GM21447 (cell line): Measurements from ENCODE around the gene MORN5.

Source experiments
- ATAC-seq: cut with Tn5 transposase; IDR thresholded peaks from one replicate; pipeline ENCODE4 v1.9.1; 2021; ENCODE audit not compliant: unreplicated experiment

Gene MORN5

DNA sequence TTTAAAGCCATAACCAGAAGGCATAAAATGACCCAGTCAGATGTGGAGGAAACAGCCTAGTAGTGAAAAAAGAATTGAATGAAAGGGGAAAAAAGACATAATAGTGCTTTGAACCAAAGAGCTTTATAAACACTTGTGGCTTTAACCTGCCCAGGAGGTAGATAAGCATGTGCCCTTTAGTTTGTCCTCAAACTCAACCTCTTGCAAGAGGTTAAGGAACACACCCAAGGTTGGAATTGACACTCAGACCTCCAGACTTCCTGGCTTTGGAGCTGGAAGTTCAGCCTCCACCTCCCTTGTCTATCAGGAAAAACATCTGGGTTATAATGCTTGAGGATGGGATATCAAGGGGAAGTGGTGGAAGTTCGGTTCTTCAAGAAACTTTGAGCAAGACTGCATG, 16.4 kb upstream of the MORN5 start:
- ATAC-seq = no peak

DNA sequence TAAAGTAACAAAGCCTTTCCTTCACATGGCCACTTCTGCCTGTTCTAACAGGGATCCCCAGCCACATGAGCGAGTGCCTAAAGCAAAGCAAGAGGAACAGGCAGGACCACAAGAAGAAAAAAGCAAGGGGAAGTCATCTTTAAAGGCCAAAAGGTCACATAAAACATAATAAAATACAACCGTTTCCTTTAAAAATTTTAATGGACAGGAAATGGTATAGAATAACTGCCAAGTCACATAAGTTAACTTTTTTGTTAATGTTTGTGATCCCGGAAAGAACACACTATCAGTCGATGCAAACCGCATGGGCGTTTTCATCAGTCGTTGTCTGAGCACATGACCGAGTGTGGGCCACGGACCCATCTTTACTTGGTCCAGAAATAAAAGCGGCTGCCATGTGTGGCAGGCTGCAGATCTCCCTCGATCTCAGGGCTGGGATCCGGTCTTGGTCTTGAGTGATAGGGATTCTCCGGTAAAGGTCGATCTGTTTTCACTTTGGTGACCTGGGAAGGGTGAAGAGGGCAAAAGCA, 15.8 kb upstream of the MORN5 start:
- no peak for ATAC-seq

DNA sequence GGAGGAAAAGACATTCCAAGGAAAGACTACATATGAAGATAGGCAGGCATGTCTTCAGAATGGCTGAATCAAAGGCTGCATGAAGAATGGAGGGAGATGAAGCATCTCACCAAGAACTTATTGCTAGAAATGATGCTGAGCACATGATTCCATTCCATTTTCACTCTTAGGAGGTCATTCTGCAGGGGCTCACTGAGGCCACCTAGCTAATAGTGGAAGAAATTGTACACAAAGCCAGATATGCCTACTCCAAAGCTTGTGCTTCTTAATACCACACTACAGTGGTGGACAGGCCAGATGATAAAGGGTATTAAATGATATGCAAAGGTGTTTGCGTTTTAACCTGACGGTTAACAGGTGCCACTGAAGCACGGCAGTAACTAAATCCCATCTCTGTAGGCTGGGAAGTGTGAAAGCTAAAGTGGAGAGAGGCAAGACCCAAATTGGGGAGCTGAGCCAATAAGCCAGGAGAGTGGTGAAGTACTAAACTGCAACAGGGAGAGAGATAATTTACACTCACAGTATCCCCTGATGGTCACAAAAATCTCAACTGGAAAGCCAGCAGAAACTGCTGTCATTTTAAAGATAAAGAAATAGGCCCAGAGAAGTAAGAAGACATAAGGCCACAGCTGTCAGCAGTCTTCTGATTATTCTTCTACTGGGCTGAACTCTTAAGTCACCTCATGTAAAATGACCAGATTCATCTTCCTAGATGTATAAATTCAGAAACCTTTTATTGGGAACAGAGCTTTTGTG, 14.7 kb upstream of the MORN5 start:
- ATAC-seq = no peak

DNA sequence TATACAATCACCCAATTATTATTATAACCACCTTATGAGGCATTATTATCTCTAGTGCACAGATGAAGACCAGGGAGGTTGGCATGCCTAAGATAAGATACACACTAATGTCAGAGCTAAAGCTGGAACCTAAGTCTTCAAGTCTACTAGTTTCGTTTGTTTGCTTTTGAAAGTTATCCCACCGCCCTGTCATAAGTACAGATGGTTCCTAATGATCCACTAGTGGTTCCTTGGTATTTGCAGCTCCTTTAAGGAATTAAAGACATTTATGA, 14.2 kb upstream of the MORN5 start:
- ATAC-seq = no peak

DNA sequence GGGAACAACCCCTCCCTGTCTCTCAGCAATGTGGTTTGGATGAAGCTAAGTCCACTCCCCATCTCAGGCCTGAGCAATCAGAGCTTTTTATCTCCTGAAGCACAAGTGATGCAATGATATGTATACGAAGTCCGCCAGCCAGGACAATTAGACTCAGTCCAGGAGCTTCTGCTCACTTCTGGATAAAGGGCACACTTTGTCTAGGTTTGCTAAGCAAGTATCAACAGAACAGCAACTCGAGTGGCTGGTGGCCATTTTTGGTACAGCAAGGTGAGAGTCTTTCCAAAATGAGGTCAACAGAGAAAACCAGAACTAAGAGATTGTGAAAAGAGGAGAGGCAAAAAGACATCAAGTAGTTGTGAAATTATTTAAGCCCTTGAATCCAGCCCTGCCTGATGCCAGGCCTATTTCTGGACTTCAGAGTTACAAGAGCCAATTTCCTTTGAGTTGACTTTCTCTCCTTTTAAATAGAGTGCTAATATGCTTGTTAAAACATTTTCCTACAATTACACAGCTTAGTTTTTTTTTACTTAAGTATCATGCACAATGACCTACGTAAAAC, 8.4 kb upstream of the MORN5 start:
- no peak for ATAC-seq

DNA sequence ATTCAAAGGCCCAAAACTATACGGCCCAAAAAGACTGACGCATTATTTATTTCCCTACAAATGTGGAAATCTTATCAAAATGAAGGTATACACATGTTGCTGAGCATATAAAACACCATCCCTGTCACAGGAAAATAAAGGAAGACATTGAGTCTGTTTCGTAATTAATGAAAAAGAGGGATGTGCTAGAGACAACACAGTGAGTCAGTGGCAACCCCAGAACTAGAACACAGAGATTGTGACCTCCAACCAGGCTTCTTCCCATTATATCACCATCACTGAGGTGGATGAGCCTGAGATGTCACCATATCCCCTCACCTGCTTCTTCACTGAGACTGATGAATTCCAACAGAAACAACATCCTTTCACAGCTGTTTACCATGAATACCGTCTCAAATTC, 3.9 kb upstream of the MORN5 start:
- ATAC-seq = no peak

DNA sequence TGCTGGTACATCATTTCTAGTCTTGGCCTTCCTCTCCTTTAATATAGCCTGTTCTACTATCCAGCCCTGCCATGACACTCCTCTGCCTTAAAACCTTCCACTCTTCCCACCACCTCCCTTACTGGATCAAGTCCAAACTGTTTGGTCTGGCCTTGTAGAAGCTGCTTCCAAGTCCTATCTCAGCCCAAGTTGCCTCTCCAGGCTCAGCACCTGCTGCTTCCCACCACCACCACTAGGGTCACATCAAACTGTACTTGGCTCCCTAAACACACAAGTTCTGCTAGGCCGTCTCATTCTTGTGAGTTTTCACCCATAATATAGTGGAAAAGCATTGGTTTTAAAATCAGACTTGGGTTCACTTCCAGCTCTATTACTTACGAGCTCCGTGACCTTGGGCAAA, 1.5 kb upstream of the MORN5 start:
- ATAC-seq = no peak

DNA sequence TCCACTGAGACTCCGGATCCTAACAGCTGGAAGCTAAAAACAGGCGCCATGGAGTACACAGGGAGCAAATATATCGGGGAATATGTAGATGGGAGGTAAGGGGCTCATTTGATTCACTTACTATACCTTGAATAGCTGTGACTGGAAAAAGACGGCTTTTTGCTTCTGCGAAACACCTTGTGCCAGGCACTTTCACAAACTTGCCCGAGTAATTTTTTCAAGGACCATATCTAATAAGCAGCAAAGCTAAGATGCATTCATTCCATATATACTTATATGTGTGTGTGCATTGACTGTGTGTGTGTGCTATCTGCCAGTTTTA, 178 bp downstream of the MORN5 start:
- ATAC-seq = no peak

DNA sequence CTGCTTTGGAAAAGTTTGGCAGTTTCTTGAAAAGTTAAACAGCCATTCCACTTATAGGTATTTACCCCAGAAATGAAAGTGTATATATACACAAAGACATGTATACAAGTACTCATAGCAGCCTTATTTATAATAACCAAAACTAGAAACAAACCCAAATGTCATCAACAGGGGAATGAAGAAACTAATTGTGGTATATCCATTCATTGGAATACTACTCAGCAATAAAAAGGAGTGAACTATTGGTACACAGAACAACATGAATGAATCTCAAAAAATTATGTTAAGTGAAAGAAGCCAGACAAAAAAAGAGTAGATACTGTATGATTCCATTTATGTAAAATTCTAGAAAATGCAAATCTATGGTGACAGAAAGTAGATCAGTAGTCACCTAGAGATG, 2.7 kb downstream of the MORN5 start:
- ATAC-seq = no peak

DNA sequence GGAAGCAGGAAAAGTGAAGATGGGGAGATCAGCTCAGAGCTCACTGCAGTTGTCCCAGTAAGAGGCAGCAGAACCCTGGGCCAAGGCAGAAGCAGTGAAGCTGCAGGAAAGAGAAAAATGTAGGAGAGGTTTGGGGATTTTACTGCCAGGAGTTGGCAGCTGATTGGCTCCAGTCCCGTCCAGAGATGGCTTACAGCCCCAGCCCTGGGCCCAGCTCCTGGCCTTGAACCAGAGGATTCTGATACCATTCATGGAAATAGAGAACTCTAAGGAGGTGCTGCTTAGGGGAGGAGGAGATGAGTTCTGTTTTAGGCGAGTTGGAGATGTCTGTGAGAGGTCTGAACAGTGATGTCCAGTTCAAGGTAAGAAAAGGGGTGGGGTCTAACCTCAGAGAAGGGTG, 4.6 kb downstream of the MORN5 start:
- no peak for ATAC-seq

DNA sequence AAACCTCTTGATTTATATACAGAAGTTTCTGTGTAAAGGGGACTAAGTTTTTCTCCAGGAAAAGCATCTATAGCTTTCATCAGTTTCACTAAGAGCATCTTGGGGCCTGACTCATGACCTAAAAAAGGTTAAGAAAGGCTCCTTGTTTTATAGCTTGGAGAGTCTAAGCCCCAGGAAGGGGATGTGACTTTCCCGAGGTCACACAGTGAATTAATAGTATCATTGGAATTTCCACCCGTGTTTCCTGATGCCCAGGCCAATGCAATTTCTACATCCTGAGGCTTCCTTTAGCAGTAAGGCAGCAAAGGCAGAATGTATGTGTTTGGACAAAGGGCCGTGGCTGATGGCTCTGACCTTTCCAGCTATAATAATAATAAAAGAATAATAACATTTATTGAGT, 8.6 kb downstream of the MORN5 start:
- ATAC-seq = no peak

DNA sequence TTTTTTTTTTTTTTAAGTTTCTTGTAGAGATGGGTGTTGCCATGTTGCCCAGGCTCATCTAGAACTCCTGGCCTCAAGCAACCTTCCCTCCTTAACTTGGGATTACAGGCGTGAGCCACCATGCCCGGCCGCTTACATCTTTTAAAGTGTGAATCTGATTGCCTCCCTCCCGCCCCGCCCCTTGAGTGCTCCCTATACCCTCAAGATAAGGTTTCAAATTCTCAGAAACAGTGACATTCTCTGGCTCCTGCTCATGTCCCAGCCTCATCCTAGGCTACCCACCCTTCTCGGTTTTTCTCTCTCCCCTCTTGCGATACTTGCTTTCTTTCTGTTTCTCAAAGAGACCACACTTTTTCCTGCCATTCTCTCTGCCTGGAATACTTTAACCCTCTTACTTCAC, 12.4 kb downstream of the MORN5 start:
- no peak for ATAC-seq

DNA sequence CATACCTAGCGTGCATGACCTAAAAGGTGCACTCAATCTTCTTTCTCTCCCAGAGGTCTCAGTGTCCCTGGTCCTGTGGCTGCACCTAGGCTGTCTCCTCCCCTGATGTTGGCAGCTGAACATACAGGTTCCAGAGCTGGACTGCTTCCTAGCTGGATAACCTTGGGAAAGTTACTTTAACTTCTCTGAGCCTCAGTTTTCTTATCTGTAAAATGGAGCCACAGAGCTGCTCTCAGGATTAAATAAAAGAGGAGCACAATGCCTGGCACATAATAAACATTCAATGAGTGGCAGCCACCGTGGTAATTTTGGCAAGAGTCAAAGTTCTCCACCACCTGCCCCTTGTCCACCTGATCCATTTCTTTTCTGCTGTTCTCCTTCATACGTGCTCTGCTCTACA, 14.0 kb downstream of the MORN5 start:
- ATAC-seq = no peak

DNA sequence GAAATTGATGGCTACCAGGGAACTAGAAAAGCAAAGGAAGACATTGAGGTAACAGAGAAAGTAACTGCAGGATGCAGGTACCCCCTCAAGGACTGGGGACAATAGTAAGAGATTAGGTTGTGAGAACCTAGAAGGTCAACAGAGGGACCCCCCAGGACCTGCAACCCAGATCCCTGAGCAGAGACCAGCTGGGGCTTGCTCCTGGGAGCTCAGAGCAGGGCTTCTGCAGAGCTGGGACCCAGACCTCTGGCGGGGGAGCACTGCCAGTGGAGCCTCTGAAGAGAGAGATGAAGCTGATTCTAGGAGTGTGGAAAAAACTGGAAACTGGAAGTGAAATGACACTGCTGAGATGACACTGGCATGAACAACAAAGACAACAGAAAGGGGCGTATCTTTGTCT, 17.2 kb downstream of the MORN5 start:
- no peak for ATAC-seq

DNA sequence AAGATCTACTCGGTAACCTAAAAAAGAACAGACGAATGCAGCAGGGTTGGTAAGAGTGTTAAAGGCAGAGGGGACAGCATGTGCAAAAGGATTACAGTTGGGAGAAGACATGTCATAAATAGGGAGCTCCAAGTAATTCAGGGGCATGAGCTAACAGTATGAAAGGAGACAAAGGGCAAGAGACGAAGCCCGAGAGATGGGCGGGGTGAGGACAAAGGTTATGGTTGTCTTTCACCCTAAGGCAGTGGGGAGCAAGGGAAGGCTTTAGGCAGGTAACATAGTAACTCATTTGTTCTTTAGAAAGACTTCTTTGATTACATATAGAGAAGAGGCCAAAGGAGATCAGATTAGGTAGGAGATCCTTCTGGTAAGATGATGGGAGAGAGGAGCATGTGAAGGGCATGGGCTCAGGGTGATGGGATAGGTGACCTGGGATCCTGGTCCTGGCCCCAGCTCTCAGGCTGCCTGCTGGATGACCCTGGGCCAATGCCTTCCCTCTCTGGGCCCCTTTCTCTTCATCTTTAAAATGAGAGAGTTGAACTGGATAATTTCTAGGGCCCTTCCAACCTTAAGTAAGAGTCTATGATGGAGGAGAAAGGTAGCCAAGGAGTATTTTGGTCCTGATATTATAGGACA, 19.5 kb downstream of the MORN5 start:
- ATAC-seq = no peak

DNA sequence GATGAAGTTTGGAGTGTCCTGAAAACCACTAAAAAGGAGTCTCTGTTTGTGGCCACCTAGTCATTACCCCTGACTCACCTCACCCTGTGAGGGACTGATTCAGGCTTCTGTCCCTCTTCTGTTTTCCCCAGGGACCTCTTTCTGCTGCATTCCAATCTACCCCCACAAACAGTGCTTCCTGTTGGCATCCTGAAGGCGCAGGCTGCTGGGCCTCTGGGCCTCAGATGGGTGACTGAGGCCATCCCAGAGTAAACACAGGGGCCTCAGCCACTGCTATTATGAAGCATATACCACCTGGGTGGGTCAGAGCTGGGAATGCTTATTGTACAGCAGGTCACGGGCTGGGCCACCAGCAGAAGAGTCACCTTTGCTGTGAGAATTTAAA, 20.0 kb downstream of the MORN5 start:
- no peak for ATAC-seq

DNA sequence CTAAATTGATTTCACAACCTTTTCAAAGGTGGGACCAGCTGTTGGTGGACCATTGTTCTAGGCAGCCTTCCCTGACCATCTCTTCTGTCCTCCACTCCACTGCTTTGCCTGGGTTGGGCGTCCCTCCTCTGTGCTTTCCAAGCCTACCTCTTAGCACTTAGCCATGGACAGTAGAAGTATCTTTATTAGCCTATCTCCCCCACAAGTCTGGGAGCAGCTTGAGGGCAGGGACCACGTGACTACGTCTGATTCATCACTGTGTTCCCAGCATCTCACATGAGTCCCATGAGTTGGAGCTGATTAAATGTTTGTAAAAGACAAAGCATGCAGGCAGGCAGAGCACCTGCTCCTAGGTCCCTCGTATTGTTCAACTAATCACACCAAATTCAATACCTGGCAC, 20.9 kb downstream of the MORN5 start:
- no peak for ATAC-seq

DNA sequence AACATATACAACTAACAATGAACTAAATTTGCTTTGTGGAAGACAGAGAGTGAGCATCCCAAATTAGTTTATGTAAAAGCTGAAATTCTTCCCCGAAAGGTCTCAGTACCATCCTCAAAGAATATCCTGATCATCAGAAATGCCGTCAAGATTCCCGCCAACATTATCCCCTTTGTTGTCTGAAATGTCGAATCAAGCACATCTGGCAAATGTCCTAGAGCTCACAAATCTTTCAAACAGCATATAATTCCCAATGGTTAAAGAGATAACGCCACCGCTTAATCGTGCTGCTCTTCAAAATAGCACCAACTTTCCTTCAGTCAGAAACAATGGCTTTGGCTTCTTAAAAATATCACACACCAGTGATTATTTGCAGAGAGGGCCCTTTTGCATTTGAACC, 23.8 kb downstream of the MORN5 start:
- ATAC-seq = no peak

DNA sequence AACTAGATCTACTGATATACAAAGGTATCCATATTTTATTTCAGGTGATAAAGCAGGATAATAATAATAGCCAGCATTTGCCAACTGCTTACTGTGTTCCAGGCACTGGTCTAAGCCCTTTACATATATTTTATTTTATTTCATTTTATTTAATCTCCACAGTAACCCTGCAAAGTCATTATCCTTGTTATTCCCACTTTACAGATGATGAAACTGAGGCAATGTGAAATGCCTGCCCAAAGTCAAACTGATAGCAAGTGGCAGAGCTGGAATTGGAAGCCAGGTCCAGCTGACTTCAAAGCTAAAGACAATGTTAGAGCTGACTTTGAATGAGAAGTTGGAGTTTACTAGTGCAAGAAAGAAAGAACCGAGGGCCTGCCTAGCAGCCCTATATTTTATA, 24.8 kb downstream of the MORN5 start:
- ATAC-seq = no peak

DNA sequence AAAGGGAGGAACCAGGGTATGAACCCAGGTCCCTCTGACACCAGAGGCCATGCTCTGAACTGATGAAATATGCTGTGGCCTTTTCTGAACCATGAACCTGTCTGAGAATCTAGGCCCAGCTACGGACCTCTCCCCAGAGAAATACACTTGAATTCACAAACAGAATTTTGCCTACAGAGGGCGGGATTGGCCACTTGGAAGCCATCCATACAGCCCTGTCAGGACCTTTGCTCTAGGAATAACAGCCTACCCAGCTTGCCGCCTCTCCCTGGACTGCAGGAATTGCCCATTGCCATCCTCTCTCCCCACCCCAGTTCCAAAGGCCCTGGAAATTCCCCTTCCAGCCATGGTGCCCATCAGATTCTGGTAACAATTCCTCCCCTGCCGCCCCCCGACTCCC, 26.6 kb downstream of the MORN5 start:
- ATAC-seq = no peak

DNA sequence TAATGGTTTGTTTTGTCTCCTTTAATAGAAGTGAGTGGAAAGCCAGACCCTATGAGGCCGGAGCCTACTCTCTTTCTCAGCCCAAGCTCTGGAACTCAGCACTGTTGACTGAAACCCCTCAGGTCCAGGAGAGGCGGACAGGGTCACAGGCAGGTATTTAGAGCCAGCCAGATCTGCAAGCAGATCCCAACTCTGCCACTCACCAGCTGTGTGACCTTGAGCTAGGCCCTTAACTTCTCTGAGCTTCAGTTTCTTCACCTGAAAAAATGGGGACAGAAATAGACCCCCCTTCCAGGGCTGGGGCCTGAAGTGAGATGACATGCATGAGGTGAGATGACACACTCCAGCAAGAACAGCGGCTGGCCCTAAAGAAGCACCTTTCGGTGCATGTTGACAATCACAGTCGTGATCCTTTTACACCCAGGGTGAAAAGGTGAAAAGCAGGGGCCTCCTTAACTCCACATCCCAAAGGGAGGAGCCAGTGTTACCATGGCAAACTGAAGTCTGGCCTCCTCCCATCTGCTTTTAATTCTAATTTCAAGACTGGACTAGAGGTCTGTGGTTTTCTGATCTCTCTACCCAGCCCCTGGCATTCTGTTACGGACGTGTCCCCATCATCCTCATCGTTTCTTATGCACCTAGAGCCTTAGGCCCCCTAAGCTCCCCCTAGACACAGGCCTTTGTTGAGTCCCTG, 27.2 kb downstream of the MORN5 start:
- no peak for ATAC-seq

DNA sequence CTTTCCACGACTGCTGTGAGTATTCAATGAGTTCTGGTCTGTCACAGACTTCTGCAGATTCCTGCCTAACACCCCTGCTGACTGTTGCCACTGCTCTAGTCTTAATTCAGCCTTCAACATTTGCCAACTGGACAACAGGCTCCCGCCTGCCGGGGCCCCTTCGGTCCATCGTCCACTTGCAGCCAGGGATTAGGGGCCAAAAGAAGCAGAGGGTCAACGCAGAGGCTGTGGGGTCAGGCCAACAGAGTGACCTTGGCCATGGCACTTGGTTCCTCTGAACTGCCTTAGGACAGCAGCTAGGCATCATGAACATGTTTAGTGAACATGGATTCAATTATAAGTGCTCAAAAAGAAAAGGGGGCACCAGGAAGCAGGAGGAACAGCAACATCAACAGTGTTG, 28.7 kb downstream of the MORN5 start:
- ATAC-seq = no peak
